Keratinocyte (primary cell): ENCODE measurements around the gene CSMD2. TPM values are rescaled to one million over a fixed set of nuclear protein-coding genes. Genes with fewer than 3 reads are reported as not detected.

Experiments
- DNase-seq: peaks from one replicate; pipeline ENCODE4 v3.0.0-alpha.2; 2011; ENCODE audit warnings: low read depth, missing footprints, low spot score
- FAIRE-seq: peaks from 2 replicates; lab custom pipeline; 2011; peaks lifted over from hg19 to GRCh38; lab: Jason Lieb, UNC
- H2AFZ ChIP-seq: 2 replicates; pipeline ENCODE4 v1.6.0; 2012; ENCODE audit warnings: low read length, control low read depth, inconsistent platforms; ENCODE audit not compliant: control insufficient read depth
- H3K27ac ChIP-seq: 2 replicates; pipeline ENCODE4 v1.5.1; 2011; ENCODE audit warnings: low read length; ENCODE audit not compliant: control insufficient read depth, insufficient read depth
- H3K27me3 ChIP-seq: 3 replicates; pipeline ENCODE4 v1.6.0; 2011; ENCODE audit warnings: low read length; ENCODE audit not compliant: control insufficient read depth, insufficient read depth; ENCODE audit errors: extremely low read depth
- H3K36me3 ChIP-seq, 2 experiments: 2 replicates in 1 of 2; 3 replicates in 1 of 2; pipeline ENCODE4 v1.5.1; 2011; ENCODE audit warnings: low read length in 2 of 2, mild to moderate bottlenecking in 1 of 2; ENCODE audit not compliant: control insufficient read depth in 2 of 2, insufficient read depth in 2 of 2; ENCODE audit errors: extremely low read depth in 1 of 2
- H3K4me1 ChIP-seq: 3 replicates; pipeline ENCODE4 v1.5.1; 2011; ENCODE audit warnings: low read length; ENCODE audit not compliant: control insufficient read depth, insufficient read depth; ENCODE audit errors: extremely low read depth
- H3K4me2 ChIP-seq: 3 replicates; pipeline ENCODE4 v1.6.0; 2011; ENCODE audit warnings: low read depth, low read length; ENCODE audit not compliant: control insufficient read depth, insufficient read depth; ENCODE audit errors: extremely low read depth
- H3K4me3 ChIP-seq, 3 experiments: fragments of 200-600 bp in 1 of 3; sonication (generic) in 1 of 3; 2 replicates in 2 of 3; 3 replicates in 1 of 3; pipeline ENCODE4 v1.5.1; 2011 to 2016; ENCODE audit warnings: low read length in 3 of 3, mild to moderate bottlenecking in 3 of 3, control low read depth in 2 of 3, inconsistent platforms in 1 of 3, low read depth in 1 of 3, mixed read lengths in 1 of 3, mixed run types in 1 of 3, moderate library complexity in 1 of 3; ENCODE audit not compliant: control insufficient read depth in 2 of 3, insufficient read depth in 2 of 3; ENCODE audit errors: extremely low read depth in 1 of 3
- H3K79me2 ChIP-seq: 2 replicates; pipeline ENCODE4 v1.6.0; 2012; ENCODE audit warnings: low read length; ENCODE audit not compliant: control insufficient read depth, insufficient read depth
- H3K9ac ChIP-seq: 3 replicates; pipeline ENCODE4 v1.6.0; 2011; ENCODE audit warnings: low read length; ENCODE audit not compliant: control insufficient read depth, insufficient read depth; ENCODE audit errors: extremely low read depth
- H3K9me1 ChIP-seq: 3 replicates; pipeline ENCODE4 v1.6.0; 2011; ENCODE audit warnings: low read length; ENCODE audit not compliant: control insufficient read depth, insufficient read depth; ENCODE audit errors: extremely low read depth
- H3K9me3 ChIP-seq: 2 replicates; pipeline ENCODE4 v1.5.1; 2012; ENCODE audit warnings: low read depth, low read length; ENCODE audit not compliant: control insufficient read depth
- H4K20me1 ChIP-seq: 3 replicates; pipeline ENCODE4 v1.6.0; 2011; ENCODE audit warnings: low read length; ENCODE audit not compliant: control insufficient read depth, insufficient read depth; ENCODE audit errors: extremely low read depth
- CTCF ChIP-seq, 3 experiments: IDR thresholded peaks in 1 of 3; conservative IDR thresholded peaks in 1 of 3; optimal IDR thresholded peaks in 1 of 3; 2 replicates in 2 of 3; 3 replicates in 1 of 3; pipeline versions ENCODE3 to v1.5.1; 2011; ENCODE audit warnings: low read length in 3 of 3, mild to moderate bottlenecking in 3 of 3, moderate library complexity in 2 of 3, control low read depth in 1 of 3, inconsistent platforms in 1 of 3; ENCODE audit not compliant: insufficient read depth in 2 of 3; ENCODE audit errors: extremely low read depth in 1 of 3
- EZH2 ChIP-seq: IDR thresholded peaks from one replicate; pipeline ENCODE4 v1.6.1; 2012; ENCODE audit warnings: inconsistent platforms, mild to moderate bottlenecking, low read length, moderate library complexity
- dilution Hi-C: fragments of 300-500 bp; cut with MboI; formaldehyde crosslinking; loops from one replicate; pipeline ENCODE4 v1.7.0; 2020; ENCODE audit warnings: low sequenced_read_pairs; ENCODE audit not compliant: extremely low pct_ligation_motif_present
- polyA plus RNA-seq, 5 experiments: library from polyadenylated mRNA; depleted of rRNA in 3 of 5; stranded (reverse) in 3 of 5; stranded (forward) in 1 of 5; unstranded in 1 of 5; fragments of >200 nt; gene quantifications; 1 replicate in 1 of 5; 2 replicates in 3 of 5; 3 replicates in 1 of 5; pipeline versions ENCODE4 v1.2.1 to v1.2.3, GENCODE V29; 2011 to 2012; ENCODE audit warnings: missing spikeins in 2 of 5, low read depth in 1 of 5, low replicate concordance in 1 of 5

Gene CSMD2
- polyA plus RNA-seq, 1 donor (not counting 4 experiments of a cell fraction or from before 2014, with no cell fraction given) = 2.0 TPM

GRCh38 chr1:33635336-33636012, 529.6 kb downstream of the CSMD2 start:
- H3K9me3 ChIP-seq = no peaks in the 10 kb centered on the region
- H3K36me3 ChIP-seq = no peaks in the 10 kb centered on the region
- no peak overlapping the region for H3K9ac ChIP-seq
- no peak for TF ChIP-seq CTCF (optimal IDR thresholded peaks at IDR 0.05 in 1 of 3, IDR thresholded peaks at IDR 0.05 in 1 of 3, conservative IDR thresholded peaks at IDR 0.05 in 1 of 3; ENCODE audit: extremely low read depth in 1 of 3, insufficient read depth in 2 of 3, low read length in 3 of 3)
- no peak for TF ChIP-seq EZH2
- dilution Hi-C loops = no loop called here
- no peak overlapping the region for H3K27ac ChIP-seq
- H4K20me1 ChIP-seq = peaks cover 2% of the 10 kb centered on the region
- DNase-seq = no peak
- H3K4me3 ChIP-seq = no peak overlapping the region
- H2AFZ ChIP-seq = no peak overlapping the region
- FAIRE-seq = no peak
- H3K9me1 ChIP-seq = no peaks in the 10 kb centered on the region
- H3K4me1 ChIP-seq = no peaks in the 10 kb centered on the region
- H3K27me3 ChIP-seq = no peaks in the 10 kb centered on the region
- no peaks in the 10 kb centered on the region for H3K79me2 ChIP-seq
- no peak overlapping the region for H3K4me2 ChIP-seq

- dilution Hi-C loops = no loop called here
- no peak overlapping the region for H2AFZ ChIP-seq
Observed at GRCh38 chr1:33634806-33635205, 530.2 kb downstream of the CSMD2 start.

More at GRCh38 chr1:33634806-33635205, 530.2 kb downstream of the CSMD2 start:
- Histone ChIP-seq H3K4me3 (no peak overlapping the region), H3K4me2 (no peak overlapping the region), H3K79me2 (no peaks in the 10 kb centered on the region), H3K4me1 (no peaks in the 10 kb centered on the region), H3K9me1 (no peaks in the 10 kb centered on the region), H3K9ac (no peak overlapping the region), H3K27ac (no peak overlapping the region), H3K9me3 (no peaks in the 10 kb centered on the region), H3K27me3 (no peaks in the 10 kb centered on the region), H4K20me1 (peaks cover 2% of the 10 kb centered on the region), H3K36me3 (no peaks in the 10 kb centered on the region)
- TF ChIP-seq CTCF (optimal IDR thresholded peaks at IDR 0.05 in 1 of 3, IDR thresholded peaks at IDR 0.05 in 1 of 3, conservative IDR thresholded peaks at IDR 0.05 in 1 of 3; ENCODE audit: extremely low read depth in 1 of 3, insufficient read depth in 2 of 3, low read length in 3 of 3) = peak; percentile 73 to 87 (median 82)
- TF ChIP-seq EZH2 = peak; percentile 39
- DNase-seq (no peak), FAIRE-seq (no peak)
